GM12878 (cell line): ENCODE results near the gene CRB1. TPM values are rescaled to one million over a fixed set of nuclear protein-coding genes. Genes with fewer than 3 reads are reported as not detected.

Experiments
- polyA plus RNA-seq, 11 experiments: library from polyadenylated mRNA; depleted of rRNA in 4 of 11; unstranded in 6 of 11; stranded (reverse) in 5 of 11; fragments of >200 nt; fragmentation: Nextera tagmentation in 4 of 11; fragmentation: Illumina TruSeq in 1 of 11; extraction: Ambion mirVana in 4 of 11; extraction: Trizol in 1 of 11; gene quantifications; 1 replicate in 1 of 11; 2 replicates in 10 of 11; pipeline versions ENCODE4 v1.2.1 to v1.2.3, GENCODE V29; 2011 to 2016; ENCODE audit warnings: inconsistent platforms in 2 of 11, missing spikeins in 2 of 11, low read depth in 1 of 11
- small RNA-seq: library from RNA; depleted of rRNA; stranded (forward); fragments of <200 nt; gene quantifications from one replicate; pipeline ENCODE3, GENCODE V24; 2014
- total RNA-seq, 4 experiments: library from RNA; depleted of rRNA in 3 of 4; stranded (reverse); fragments of >200 nt in 3 of 4; fragmentation: Illumina TruSeq in 1 of 4; extraction: Trizol in 1 of 4; gene quantifications; 2 replicates each; pipeline versions ENCODE4 v1.2.1 to v1.2.3, GENCODE V29; 2013 to 2021

CRB1 gene
- total and polyA plus RNA-seq, 10 of the 15 experiments (the other 5 are each of a cell fraction or from before 2014, with no cell fraction given): 0.06 to 0.10 (median 0.06) TPM; not detected in 7

Small RNAs within 50 kb of the gene (small RNA-seq; reads per million reads assigned to genes)
- gene MRPS21P3: not detected

Other genes with a start within 250 kb of the CRB1 start
- not detected in 2 replicates for gene F13B, start 201.0 kb upstream of the CRB1 start, total RNA-seq (2014; rRNA removed)
- gene F13B, start 201.0 kb upstream of the CRB1 start, total RNA-seq (2014; rRNA removed; fragmentation: Illumina TruSeq; extraction: Trizol): not detected in 2 replicates
- not detected in 2 replicates for gene F13B, start 201.0 kb upstream of the CRB1 start, total RNA-seq (2021)
- 0.10 TPM in 1 of 2 replicates, not detected in the other for gene F13B, start 201.0 kb upstream of the CRB1 start, polyA plus RNA-seq (2011; rRNA removed)
- not detected in 2 replicates for gene F13B, start 201.0 kb upstream of the CRB1 start, polyA plus RNA-seq (2014; fragmentation: Illumina TruSeq; extraction: Trizol)
- gene F13B, start 201.0 kb upstream of the CRB1 start, polyA plus RNA-seq (2014; fragmentation: Nextera tagmentation; extraction: Ambion mirVana): under 1 TPM in 1 of 2 experiments, not detected in 1; 0.06 TPM
- gene F13B, start 201.0 kb upstream of the CRB1 start, polyA plus RNA-seq (2014; rRNA removed): not detected in 2 replicates
- gene F13B, start 201.0 kb upstream of the CRB1 start, polyA plus RNA-seq (2016; fragmentation: Nextera tagmentation; extraction: Ambion mirVana): not detected
- gene ASPM, start 121.6 kb upstream of the CRB1 start, total RNA-seq (2014; rRNA removed): 43.8 and 50.5 TPM in 2 replicates
- gene ASPM, start 121.6 kb upstream of the CRB1 start, total RNA-seq (2014; rRNA removed; fragmentation: Illumina TruSeq; extraction: Trizol): 54.9 and 55.4 TPM in 2 replicates
- gene ASPM, start 121.6 kb upstream of the CRB1 start, total RNA-seq (2021): 36.4 and 36.9 TPM in 2 replicates
- gene ASPM, start 121.6 kb upstream of the CRB1 start, polyA plus RNA-seq (2011; rRNA removed): 26.4 and 51.0 TPM in 2 replicates
- 41.1 and 46.4 TPM in 2 replicates for gene ASPM, start 121.6 kb upstream of the CRB1 start, polyA plus RNA-seq (2014; fragmentation: Illumina TruSeq; extraction: Trizol)
- gene ASPM, start 121.6 kb upstream of the CRB1 start, polyA plus RNA-seq (2014; fragmentation: Nextera tagmentation; extraction: Ambion mirVana): 10 to 100 TPM; 16.2 to 16.4 TPM
- 21.1 and 24.8 TPM in 2 replicates for gene ASPM, start 121.6 kb upstream of the CRB1 start, polyA plus RNA-seq (2014; rRNA removed)
- 10 to 100 TPM; 25.8 to 26.3 TPM for gene ASPM, start 121.6 kb upstream of the CRB1 start, polyA plus RNA-seq (2016; fragmentation: Nextera tagmentation; extraction: Ambion mirVana)
- gene ZBTB41, start 67.0 kb upstream of the CRB1 start, total RNA-seq (2014; rRNA removed): 2.5 and 3.4 TPM in 2 replicates
- gene ZBTB41, start 67.0 kb upstream of the CRB1 start, total RNA-seq (2014; rRNA removed; fragmentation: Illumina TruSeq; extraction: Trizol): 4.2 and 4.8 TPM in 2 replicates
- gene ZBTB41, start 67.0 kb upstream of the CRB1 start, total RNA-seq (2021): 3.7 and 3.9 TPM in 2 replicates
- gene ZBTB41, start 67.0 kb upstream of the CRB1 start, polyA plus RNA-seq (2011; rRNA removed): 4.2 and 7.7 TPM in 2 replicates
- gene ZBTB41, start 67.0 kb upstream of the CRB1 start, polyA plus RNA-seq (2014; fragmentation: Illumina TruSeq; extraction: Trizol): 2.5 and 3.7 TPM in 2 replicates
- gene ZBTB41, start 67.0 kb upstream of the CRB1 start, polyA plus RNA-seq (2014; fragmentation: Nextera tagmentation; extraction: Ambion mirVana): 1 to 10 TPM in 1 of 2 experiments, under 1 TPM in 1; 0.91 to 1.2 TPM
- gene ZBTB41, start 67.0 kb upstream of the CRB1 start, polyA plus RNA-seq (2014; rRNA removed): 1.2 TPM in 2 replicates
- gene ZBTB41, start 67.0 kb upstream of the CRB1 start, polyA plus RNA-seq (2016; fragmentation: Nextera tagmentation; extraction: Ambion mirVana): 1 to 10 TPM; 2.0 to 2.2 TPM